ENCODE data around the gene MTA1. TPM values are rescaled to one million over a fixed set of nuclear protein-coding genes. Genes with fewer than 3 reads are reported as not detected.
A peak's percentile ranks its signal among the peaks of the same experiment; 100 is the strongest.

Gene MTA1
- polyA plus RNA-seq, 1 of the 3 experiments (the other 2 are of a cell fraction), result 96.3 TPM

- no peaks in the 10 kb centered on the region for H3F3A ChIP-seq (replicated peaks; ENCODE audit: insufficient read depth)
- peak overlapping the region; percentile 82 to 91; a peak in 3 of 4 replicates for H3K27ac ChIP-seq (ENCODE audit: low read depth in 2 of 2, low read length in 1 of 2)
- H3K4me2 ChIP-seq, result peak overlapping the region; percentile 94; the same call in 1 of the 2 replicates
- POLR2A ChIA-PET, result interaction anchor here (0.8 to 2.0 kb wide), 5 partner anchors 8 to 92 kb away, joined by 3 to 14 read pairs (median 9); no protein-coding TSS in a partner anchor
- WGBS (ENCODE audit: low lambda C conversion rate), result 36% methylated on average over 5 of the region's 20 CpGs
- H3K4me1 ChIP-seq (ENCODE audit: control insufficient read depth in 1 of 2, insufficient read depth in 2 of 2, low read depth in 1 of 2, low read length in 1 of 2), result peaks cover 16 to 45% of the 10 kb centered on the region in 2 experiments; a peak in 3 of 4 replicates
- peak overlapping the region in 1 of 2 experiments; percentile 82; a peak in 2 of 4 replicates for H3K4me3 ChIP-seq (ENCODE audit: low read depth in 2 of 2, low read length in 1 of 2)
- H3K9me3 ChIP-seq, result no peaks in the 10 kb centered on the region
- H3K9ac ChIP-seq, result peak overlapping the region; percentile 97
- peaks cover 13% of the 10 kb centered on the region; the same call in 1 of the 2 replicates for H3K79me2 ChIP-seq (ENCODE audit: insufficient read depth)
- H3K36me3 ChIP-seq (replicated peaks in 1 of 2; ENCODE audit: control insufficient read depth in 1 of 2, insufficient read depth in 2 of 2, low read length in 1 of 2), result no peaks in the 10 kb centered on the region
- no peaks in the 10 kb centered on the region for H3K9me2 ChIP-seq
- no peak for DNase-seq
- TF ChIP-seq YY1 (IDR thresholded peaks at IDR 0.05; ENCODE audit: low read depth) (no peak), RFX5 (IDR thresholded peaks at IDR 0.05; ENCODE audit: low read length) (no peak), USF2 (IDR thresholded peaks at IDR 0.05; ENCODE audit: borderline replicate concordance, low read depth, low read length) (no peak), NFIC (IDR thresholded peaks at IDR 0.05; ENCODE audit: borderline replicate concordance) (no peak), MXI1 (IDR thresholded peaks at IDR 0.05; ENCODE audit: low read depth, low read length) (no peak), RAD21 (IDR thresholded peaks at IDR 0.05; ENCODE audit: low read length) (no peak), EP300 (IDR thresholded peaks at IDR 0.05; ENCODE audit: borderline replicate concordance in 1 of 2, low read depth in 1 of 2, low read length in 1 of 2) (no peak)
- no peak overlapping the region for H2AFZ ChIP-seq (ENCODE audit: low read depth)
- CTCF ChIA-PET, result interaction anchor here (0.8 to 5.9 kb wide), 33 partner anchors 9 to 512 kb away, joined by 3 to 135 read pairs (median 7); partner anchors contain the start of genes BRF1, JAG2, NUDT14 and TEX22
- peaks cover 11% of the 10 kb centered on the region; the same call in 1 of the 2 replicates for H4K20me1 ChIP-seq (ENCODE audit: insufficient read depth)
- H3K27me3 ChIP-seq (ENCODE audit: insufficient read depth), result no peaks in the 10 kb centered on the region
Measured at GRCh38 chr14:105488781-105489541, 69.3 kb downstream of the MTA1 start.

- ChIA-PET POLR2A (interaction anchor here (0.8 to 2.0 kb wide), 5 partner anchors 8 to 93 kb away, joined by 3 to 14 read pairs (median 9); no protein-coding TSS in a partner anchor), CTCF (interaction anchor here (0.6 to 5.9 kb wide), 50 partner anchors 9 to 513 kb away, joined by 3 to 135 read pairs (median 4); partner anchors contain the start of genes BRF1, CLBA1, JAG2 and NUDT14)
- H3K79me2 ChIP-seq (ENCODE audit: insufficient read depth), result peaks cover 13% of the 10 kb centered on the region; the same call in 1 of the 2 replicates
- DNase-seq, result peak; percentile 79
- peak overlapping the region; percentile 97 for H3K9ac ChIP-seq
- H3K27me3 ChIP-seq (ENCODE audit: insufficient read depth), result no peaks in the 10 kb centered on the region
- H3K9me3 ChIP-seq, result no peaks in the 10 kb centered on the region
- WGBS (ENCODE audit: low lambda C conversion rate), result 11% methylated on average over 18 of the region's 44 CpGs
- H4K20me1 ChIP-seq (ENCODE audit: insufficient read depth), result peaks cover 11% of the 10 kb centered on the region; the same call in 1 of the 2 replicates
- peaks cover 9 to 38% of the 10 kb centered on the region in 2 experiments; a peak in 3 of 4 replicates for H3K4me1 ChIP-seq (ENCODE audit: control insufficient read depth in 1 of 2, insufficient read depth in 2 of 2, low read depth in 1 of 2, low read length in 1 of 2)
- peak overlapping the region; percentile 70 to 82 for H3K4me3 ChIP-seq (ENCODE audit: low read depth in 2 of 2, low read length in 1 of 2)
- peak overlapping the region; percentile 82 to 91 for H3K27ac ChIP-seq (ENCODE audit: low read depth in 2 of 2, low read length in 1 of 2)
- H3K9me2 ChIP-seq, result no peaks in the 10 kb centered on the region
- no peaks in the 10 kb centered on the region for H3K36me3 ChIP-seq (replicated peaks in 1 of 2; ENCODE audit: control insufficient read depth in 1 of 2, insufficient read depth in 2 of 2, low read length in 1 of 2)
- H3K4me2 ChIP-seq, result peak overlapping the region; percentile 94
- H2AFZ ChIP-seq (ENCODE audit: low read depth), result no peak overlapping the region; the same call in 1 of the 2 replicates
- H3F3A ChIP-seq (replicated peaks; ENCODE audit: insufficient read depth), result no peaks in the 10 kb centered on the region
- no peak for TF ChIP-seq JUND (IDR thresholded peaks at IDR 0.05)
- TF ChIP-seq FOXM1 (IDR thresholded peaks at IDR 0.05; ENCODE audit: low read depth), result no peak
- no peak for TF ChIP-seq RXRA (IDR thresholded peaks at IDR 0.05; ENCODE audit: borderline replicate concordance, low read depth)
- no peak for TF ChIP-seq RFX5 (IDR thresholded peaks at IDR 0.05; ENCODE audit: low read length)
- peak; percentile 70 for TF ChIP-seq CTCF (IDR thresholded peaks at IDR 0.05)
- TF ChIP-seq ELF1 (IDR thresholded peaks at IDR 0.05), result no peak
- TF ChIP-seq GATA2 (CRISPR knock-in tag; IDR thresholded peaks at IDR 0.05), result no peak
- peak; percentile 65 for TF ChIP-seq RAD21 (IDR thresholded peaks at IDR 0.05; ENCODE audit: low read length)
- no peak for TF ChIP-seq TCF12 (IDR thresholded peaks at IDR 0.05)
- TF ChIP-seq NFIC (IDR thresholded peaks at IDR 0.05; ENCODE audit: borderline replicate concordance), result peak; percentile 41; the same call in 1 of the 2 replicates
- no peak for TF ChIP-seq GABPA (IDR thresholded peaks at IDR 0.05; ENCODE audit: low read depth)
- no peak for TF ChIP-seq REST (IDR thresholded peaks at IDR 0.05; ENCODE audit: low read depth, low read length)
- TF ChIP-seq IRF3 (IDR thresholded peaks at IDR 0.05; ENCODE audit: low read depth, low read length), result no peak
Measured at GRCh38 chr14:105489542-105490266, 70.1 kb downstream of the MTA1 start.
